ENCODE measurements around the gene ZNF496.
A peak's percentile ranks its signal among the peaks of the same experiment; 100 is the strongest.
"Not testable (repeated sequence)": the region's sequence is repeated elsewhere in the genome, so short reads cannot be mapped to it uniquely, and the experiment has no call there.

Gene ZNF496

DNA sequence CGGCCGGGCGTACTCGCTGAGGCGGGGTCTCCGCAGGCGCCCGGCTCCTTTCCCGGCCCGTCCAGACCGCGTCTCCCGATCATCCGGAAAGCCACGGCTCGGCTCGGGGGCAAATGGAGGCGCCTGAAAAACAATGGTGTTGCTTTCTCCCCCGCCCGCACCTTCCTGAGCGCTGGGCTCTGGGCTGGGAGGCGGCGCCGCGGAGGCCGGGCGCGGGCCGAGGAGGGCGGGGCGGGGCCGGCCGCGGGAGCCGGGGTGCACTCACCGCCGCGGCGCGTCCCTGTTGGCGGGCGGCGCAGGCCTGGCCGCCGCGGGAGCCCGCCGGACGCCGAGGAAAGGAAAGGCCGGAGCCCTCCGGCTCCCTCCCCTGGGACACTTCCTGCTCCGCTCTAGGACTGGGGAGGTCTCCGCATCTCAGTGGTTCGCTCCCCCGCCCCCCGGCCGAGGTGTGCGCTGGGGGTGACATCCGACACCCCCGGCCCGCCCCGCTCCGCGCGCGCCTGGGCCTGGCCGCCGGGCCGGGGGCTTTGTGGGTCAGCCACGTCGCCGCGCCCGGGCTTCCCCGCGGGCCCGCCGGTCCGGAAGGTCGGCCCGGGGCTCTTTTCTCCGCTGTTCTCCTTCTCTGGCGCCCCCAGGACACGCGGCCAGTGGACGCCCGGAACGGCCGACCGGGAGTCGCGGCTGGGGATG, at the start of gene ZNF496:
TSS of gene ZNF496 (minus strand) at position 343 of the 690 bp plus-strand sequence. CDS start 2,289 bp downstream, outside the sequence.
- DNase-seq (ENCODE audit: low read depth): peak; percentile 89

GRCh38 chr1:247378334-247379073, 46.8 kb upstream of the ZNF496 start:
- DNase-seq (ENCODE audit: low read depth): no peak

DNA sequence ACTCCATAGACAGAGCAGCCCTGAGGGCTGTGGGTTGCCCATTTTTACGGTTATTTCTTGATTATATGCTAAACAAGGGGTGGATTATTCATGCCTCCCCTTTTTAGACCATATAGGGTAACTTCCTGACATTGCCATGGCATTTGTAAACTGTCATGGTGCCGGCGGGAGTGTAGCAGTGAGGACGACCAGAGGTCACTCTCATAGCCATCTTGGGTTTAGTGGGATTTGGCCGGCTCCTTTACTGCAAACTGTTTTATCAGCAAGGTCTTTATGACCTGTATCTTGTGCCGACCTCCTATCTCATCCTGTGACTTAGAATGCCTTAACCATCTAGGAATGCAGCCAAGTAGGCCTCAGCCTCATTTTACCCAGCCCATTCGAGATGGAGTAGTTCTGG, 46.0 kb upstream of the ZNF496 start:
- not testable (repeated sequence) for DNase-seq (ENCODE audit: low read depth)

GRCh38 chr1:247376659-247377058, 45.0 kb upstream of the ZNF496 start:
- no peak for DNase-seq (ENCODE audit: low read depth)

DNA sequence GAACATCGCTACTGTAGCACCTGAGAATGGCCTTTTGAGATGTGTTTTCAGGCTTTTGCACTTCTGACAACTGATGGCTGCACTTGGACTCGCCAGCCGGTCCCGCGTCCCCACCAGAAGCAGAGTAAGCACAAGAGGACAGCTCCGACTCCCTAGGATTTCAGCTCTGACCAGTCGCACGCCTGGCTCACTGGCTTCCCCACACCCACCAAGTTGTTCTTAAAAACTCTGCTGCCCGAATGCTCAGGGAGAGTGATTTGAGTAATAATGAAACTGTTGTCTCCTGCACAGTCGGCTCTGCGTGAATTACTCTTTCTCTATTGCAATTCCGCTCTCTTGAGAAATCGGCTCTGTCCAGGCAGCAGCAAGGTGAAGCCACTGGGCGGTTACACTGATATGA, 44.1 kb upstream of the ZNF496 start:
- no peak for DNase-seq (ENCODE audit: low read depth)

GRCh38 chr1:247374651-247375334, 43.1 kb upstream of the ZNF496 start:
- not testable (repeated sequence) for DNase-seq (ENCODE audit: low read depth)

GRCh38 chr1:247373721-247374141, 42.1 kb upstream of the ZNF496 start:
- DNase-seq (ENCODE audit: low read depth): peak; percentile 69

DNA sequence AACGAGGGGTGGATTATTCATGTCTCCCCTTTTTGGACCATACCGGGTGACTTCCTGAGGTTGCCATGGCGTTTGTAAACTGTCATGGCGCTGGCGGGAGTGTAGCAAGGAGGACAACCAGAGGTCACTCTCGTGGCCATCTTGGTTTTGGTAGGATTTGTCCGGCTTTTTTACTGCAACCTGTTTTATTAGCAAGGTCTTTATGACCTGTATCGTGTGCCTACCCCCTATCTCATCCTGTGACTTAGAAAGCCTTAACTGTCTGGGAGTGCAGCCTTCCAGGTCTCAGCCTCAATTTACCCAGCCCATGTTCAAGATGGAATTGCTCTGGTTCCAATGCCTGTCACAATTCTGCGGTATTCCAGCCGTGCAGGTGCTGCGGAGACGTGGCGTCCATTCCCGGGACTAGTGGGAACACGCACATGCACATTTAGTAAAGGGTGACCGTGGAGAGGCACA, 40.2 kb upstream of the ZNF496 start:
- DNase-seq (ENCODE audit: low read depth): no peak

- DNase-seq (ENCODE audit: low read depth): peak; percentile 36
Measured at GRCh38 chr1:247370786-247371732, 39.4 kb upstream of the ZNF496 start.

- DNase-seq (ENCODE audit: low read depth): no peak
Measured at GRCh38 chr1:247368490-247369145, 37.0 kb upstream of the ZNF496 start.

DNA sequence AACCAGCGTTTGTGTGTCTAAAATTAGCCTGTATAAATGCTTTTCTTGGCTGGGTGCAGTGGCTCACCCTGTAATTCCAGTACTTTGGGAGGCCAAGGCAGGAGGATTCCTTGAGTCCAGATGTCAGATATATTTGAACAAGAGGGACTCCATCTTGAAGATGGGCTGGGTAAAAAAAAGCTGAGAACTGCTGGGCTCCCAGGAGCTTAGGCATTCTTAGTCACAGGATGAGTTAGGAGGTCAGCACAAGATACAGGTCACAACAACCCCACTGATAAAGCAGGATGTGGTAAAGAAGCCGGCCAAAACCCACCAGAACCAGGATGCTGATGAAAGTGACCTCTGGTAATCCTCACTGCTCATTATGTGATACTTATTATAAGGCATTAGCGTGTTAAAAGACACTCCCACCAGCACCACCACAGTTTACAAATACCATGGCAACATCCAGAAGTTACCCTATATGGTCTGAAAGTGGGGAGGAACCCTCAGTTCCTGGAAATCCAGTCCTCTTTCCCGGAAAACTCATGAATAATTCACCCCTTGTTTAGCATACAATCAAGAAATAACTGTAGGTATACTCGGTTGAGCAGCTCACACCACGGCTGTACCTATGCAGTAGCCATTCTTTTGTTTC, 36.2 kb upstream of the ZNF496 start:
- peak; percentile 78 for DNase-seq (ENCODE audit: low read depth)

DNA sequence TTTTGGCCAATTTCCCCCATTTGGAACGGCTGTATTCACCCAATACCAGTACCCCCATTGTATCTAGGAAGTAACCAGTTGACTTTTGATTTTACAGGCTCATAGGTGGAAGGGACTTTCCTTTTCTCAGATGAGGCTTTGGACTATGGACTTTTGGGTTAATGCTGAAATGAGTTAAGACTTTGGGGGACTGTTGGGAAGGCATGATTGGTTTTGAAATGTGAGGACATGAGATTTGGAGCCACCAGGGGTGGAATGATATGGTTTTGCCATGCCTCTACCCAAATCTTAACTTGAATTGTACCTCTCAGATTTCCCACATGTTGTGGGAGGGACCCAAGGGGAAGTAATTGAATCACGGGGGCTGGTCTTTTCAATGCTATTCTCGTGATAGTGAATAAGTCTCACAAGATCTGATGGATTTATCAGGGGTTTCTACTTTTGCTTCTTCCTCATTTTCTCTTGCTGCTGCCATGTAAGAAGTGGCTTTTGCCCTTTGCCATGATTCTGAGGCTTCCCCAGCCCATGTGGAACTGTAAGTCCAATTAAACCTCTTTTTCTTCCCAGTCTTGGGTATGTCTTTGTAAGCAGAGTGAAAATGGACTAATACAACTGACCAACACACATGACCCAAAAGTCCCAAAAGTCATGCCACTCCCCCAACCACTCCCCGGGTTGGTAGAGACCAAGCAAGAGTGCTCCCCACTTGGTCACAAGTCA, 35.4 kb upstream of the ZNF496 start:
- DNase-seq (ENCODE audit: low read depth): no peak

- DNase-seq (ENCODE audit: low read depth): not testable (repeated sequence)
Measured at GRCh38 chr1:247366345-247366744, 34.7 kb upstream of the ZNF496 start.

DNA sequence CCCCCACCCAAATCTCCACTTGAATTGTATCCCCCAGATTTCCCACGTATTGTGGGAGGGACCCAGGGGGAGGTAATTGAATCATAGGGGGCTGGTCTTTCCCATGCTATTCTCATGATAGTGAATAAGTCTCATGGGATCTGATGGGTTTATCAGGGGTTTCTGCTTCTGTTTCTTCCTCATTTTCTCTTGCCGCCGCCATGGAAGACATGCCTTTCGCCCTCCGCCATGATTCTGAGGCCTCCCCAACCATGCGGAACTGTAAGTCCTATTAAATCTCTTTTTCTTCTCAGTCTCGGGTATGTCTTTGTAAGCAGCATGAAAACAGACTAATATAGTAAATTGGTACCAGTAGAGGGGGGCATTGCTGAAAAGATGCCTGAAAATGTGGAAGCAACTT, 33.4 kb upstream of the ZNF496 start:
- DNase-seq (ENCODE audit: low read depth): no peak

- DNase-seq (ENCODE audit: low read depth): not testable (repeated sequence)
Measured at GRCh38 chr1:247363000-247363399, 31.3 kb upstream of the ZNF496 start.

DNA sequence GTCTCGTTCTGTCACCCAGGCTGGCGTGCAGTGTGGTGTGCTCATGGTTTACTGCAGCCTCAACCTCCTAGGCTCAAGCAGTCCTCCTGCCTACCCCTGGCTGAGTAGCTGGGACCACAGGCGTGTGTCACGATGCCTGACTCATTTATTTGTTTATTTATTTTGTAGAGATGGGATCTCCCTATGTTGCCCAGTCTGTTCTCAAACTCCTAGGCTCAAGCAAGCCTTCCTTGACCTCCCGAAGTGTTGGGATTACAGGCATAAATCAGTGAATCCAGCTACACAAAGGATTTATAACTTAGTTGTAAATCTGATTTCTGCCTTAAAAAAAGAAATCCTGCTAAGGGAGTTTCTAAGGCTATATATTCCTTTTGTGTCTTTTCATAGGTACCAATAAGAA, 30.5 kb upstream of the ZNF496 start:
- DNase-seq (ENCODE audit: low read depth): peak; percentile 38

DNA sequence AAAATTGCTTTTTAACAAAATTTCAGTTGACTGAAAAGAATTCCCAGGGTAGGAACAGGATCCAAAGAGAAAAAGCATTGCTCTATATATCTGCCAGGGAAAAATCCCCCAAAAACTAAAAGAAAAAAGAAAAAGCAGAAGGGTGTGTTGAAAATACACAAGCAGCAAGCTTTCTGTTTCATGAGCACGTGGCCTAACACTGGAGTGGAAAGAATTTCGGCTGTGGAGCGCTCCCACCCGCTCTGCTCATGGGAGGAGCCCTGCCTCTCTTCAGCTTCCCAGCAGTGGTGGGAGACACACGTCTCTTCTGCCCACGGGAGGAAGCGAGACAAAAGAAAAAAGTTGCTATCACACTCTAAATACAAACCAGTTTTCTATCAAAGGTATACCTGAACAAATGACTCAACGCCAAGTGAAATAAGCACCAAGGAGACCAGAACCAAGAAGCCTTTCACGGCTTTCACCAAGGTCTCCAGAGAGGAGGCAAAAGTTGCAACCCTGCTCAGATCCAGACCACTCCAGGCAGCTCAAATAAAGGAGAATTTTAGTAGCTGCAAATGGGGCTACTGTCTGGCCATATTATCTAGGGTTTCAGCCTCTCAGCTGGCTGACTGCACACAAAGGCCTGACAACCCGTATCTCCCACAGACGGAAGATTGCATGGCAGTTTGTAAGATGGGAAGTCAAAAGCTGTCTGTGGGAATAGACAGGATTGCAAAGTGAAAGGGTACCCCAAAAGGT, 29.5 kb upstream of the ZNF496 start:
- no peak for DNase-seq (ENCODE audit: low read depth)

DNA sequence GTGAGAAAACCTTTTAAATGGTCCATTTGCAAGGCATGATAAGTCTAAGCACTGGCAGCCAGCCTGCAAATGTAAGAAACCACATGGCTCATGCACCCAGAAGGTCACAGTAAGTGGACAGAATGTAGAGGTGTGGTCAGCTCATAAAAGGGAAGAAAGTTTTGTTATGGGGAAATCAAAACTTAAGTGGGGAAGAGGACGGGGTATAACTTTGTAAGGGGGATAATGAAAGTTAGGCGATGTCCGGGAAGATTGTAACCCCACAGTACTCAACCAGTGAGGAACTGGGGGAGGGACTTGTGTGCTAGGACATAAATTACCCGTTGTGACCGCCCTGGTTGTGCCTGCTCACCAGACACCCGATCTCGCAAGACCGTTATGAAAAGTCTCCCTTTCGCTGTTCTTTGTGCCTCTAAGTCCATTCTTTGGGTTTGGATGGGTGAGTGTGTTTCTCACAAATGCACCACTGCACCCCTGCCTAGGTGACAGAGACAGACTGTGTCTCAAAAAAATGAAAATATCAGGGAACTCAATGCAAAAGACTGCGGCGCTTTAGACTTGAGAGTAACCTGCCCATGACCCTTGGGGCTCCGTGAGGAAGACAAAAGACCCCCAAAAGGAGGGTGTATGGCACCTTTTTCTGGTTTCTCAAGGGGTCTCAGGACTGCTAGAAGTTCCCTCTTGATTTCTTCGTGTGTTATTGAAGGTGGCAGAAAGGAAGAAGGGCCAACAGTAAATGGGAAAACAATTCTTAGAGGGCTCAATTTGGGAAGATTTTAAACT, 28.6 kb upstream of the ZNF496 start:
- DNase-seq (ENCODE audit: low read depth): no peak

Data from ELR (cell line).